ENCODE measurements around the gene CRB3.
"Not testable (repeated sequence)": the region's sequence is repeated elsewhere in the genome, so short reads cannot be mapped to it uniquely, and the experiment has no call there.

Gene CRB3

GRCh38 chr19:6464070-6464873 lies at the start of gene CRB3:
CRB3 (plus strand) TSS chr19:6464271; CDS start chr19:6464702, 431 bp downstream.
- no peak for DNase-seq (ENCODE audit: low read depth)

GRCh38 chr19:6414793-6415590 lies 49.1 kb upstream of the CRB3 start:
- no peak for DNase-seq (ENCODE audit: low read depth)

- no peak for DNase-seq (ENCODE audit: low read depth)
These were observed 48.4 kb upstream of the CRB3 start for GRCh38 chr19:6415591-6416190.

GRCh38 chr19:6416658-6417405 lies 47.2 kb upstream of the CRB3 start:
- no peak for DNase-seq (ENCODE audit: low read depth)

GRCh38 chr19:6417713-6418561 lies 46.1 kb upstream of the CRB3 start:
- DNase-seq (ENCODE audit: low read depth): no peak

GRCh38 chr19:6418562-6418932 lies 45.5 kb upstream of the CRB3 start:
- no peak for DNase-seq (ENCODE audit: low read depth)

GRCh38 chr19:6421075-6422014 lies 42.7 kb upstream of the CRB3 start:
- no peak for DNase-seq (ENCODE audit: low read depth)

- DNase-seq (ENCODE audit: low read depth): no peak
These were observed 40.4 kb upstream of the CRB3 start for GRCh38 chr19:6423499-6424194.

- no peak for DNase-seq (ENCODE audit: low read depth)
These were observed 39.7 kb upstream of the CRB3 start, which contains the start of gene KHSRP for GRCh38 chr19:6424195-6424938. KHSRP (minus strand) TSS chr19:6424811; CDS start chr19:6424701, 110 bp downstream.

GRCh38 chr19:6424939-6425731 lies 38.9 kb upstream of the CRB3 start:
- peak; percentile 99 for DNase-seq (ENCODE audit: low read depth)

- DNase-seq (ENCODE audit: low read depth): no peak
These were observed 38.1 kb upstream of the CRB3 start for GRCh38 chr19:6425732-6426620.

GRCh38 chr19:6427131-6427530 lies 36.9 kb upstream of the CRB3 start:
- no peak for DNase-seq (ENCODE audit: low read depth)

- not testable (repeated sequence) for DNase-seq (ENCODE audit: low read depth)
These were observed 35.2 kb upstream of the CRB3 start for GRCh38 chr19:6428692-6429418.

- no peak for DNase-seq (ENCODE audit: low read depth)
These were observed 34.5 kb upstream of the CRB3 start for GRCh38 chr19:6429419-6430221.

GRCh38 chr19:6431891-6432290 lies 32.2 kb upstream of the CRB3 start:
- DNase-seq (ENCODE audit: low read depth): no peak

Measured in activated T-cell treated with anti-CD3 and anti-CD28 coated beads for 24 hours (primary cell).